A549 (cell line): Measurements from ENCODE around the gene MECR.

Experiments used
- CTCF ChIP-seq: fragments of >200 bp; sonication (Bioruptor Twin); formaldehyde crosslinking; IDR thresholded peaks from 3 replicates; pipeline ENCODE4 v1.5.1; 2016
- EHMT2 ChIP-seq: fragments of 200-600 bp; sonication (generic); IDR thresholded peaks from 2 replicates; pipeline ENCODE4 v1.6.1; 2016; ENCODE audit warnings: antibody characterized with exemption, low read depth, mild to moderate bottlenecking, moderate library complexity
- JUNB ChIP-seq: fragments of >200 bp; sonication (Bioruptor Twin); formaldehyde crosslinking; IDR thresholded peaks from 2 replicates; pipeline ENCODE4 v1.6.1; 2016
- KDM1A ChIP-seq: fragments of 200-600 bp; sonication (generic); IDR thresholded peaks from 2 replicates; pipeline ENCODE4 v1.6.1; 2016; ENCODE audit warnings: low read depth, mild to moderate bottlenecking
- KDM5A ChIP-seq: fragments of 200-600 bp; sonication (generic); IDR thresholded peaks from 2 replicates; pipeline ENCODE4 v1.6.1; 2016; ENCODE audit warnings: antibody characterized with exemption, mild to moderate bottlenecking
- NR3C1 ChIP-seq: fragments of >200 bp; sonication (Bioruptor Twin); formaldehyde crosslinking; IDR thresholded peaks from 3 replicates; pipeline ENCODE4 v1.6.1; 2017
- POLR2A ChIP-seq: IDR thresholded peaks from 2 replicates; pipeline ENCODE4 v1.6.1; 2012; ENCODE audit warnings: mild to moderate bottlenecking, low read length
- RAD21 ChIP-seq, 2 experiments: fragments of >200 bp in 1 of 2; sonication (Bioruptor Twin) in 1 of 2; formaldehyde crosslinking in 1 of 2; IDR thresholded peaks in 1 of 2; conservative IDR thresholded peaks in 1 of 2; 2 replicates in 1 of 2; 3 replicates in 1 of 2; pipeline ENCODE4 v1.6.1; 2012 to 2018; ENCODE audit warnings: inconsistent platforms in 1 of 2
- SREBF2 ChIP-seq: fragments of 450-650 bp; IDR thresholded peaks from 2 replicates; pipeline ENCODE4 v1.6.1; 2014; ENCODE audit warnings: mild to moderate bottlenecking, moderate library complexity
- ZFP36 ChIP-seq: fragments of 450-650 bp; IDR thresholded peaks from 2 replicates; pipeline ENCODE4 v1.6.1; 2014; ENCODE audit warnings: borderline replicate concordance; ENCODE audit not compliant: partially characterized antibody

DNA sequence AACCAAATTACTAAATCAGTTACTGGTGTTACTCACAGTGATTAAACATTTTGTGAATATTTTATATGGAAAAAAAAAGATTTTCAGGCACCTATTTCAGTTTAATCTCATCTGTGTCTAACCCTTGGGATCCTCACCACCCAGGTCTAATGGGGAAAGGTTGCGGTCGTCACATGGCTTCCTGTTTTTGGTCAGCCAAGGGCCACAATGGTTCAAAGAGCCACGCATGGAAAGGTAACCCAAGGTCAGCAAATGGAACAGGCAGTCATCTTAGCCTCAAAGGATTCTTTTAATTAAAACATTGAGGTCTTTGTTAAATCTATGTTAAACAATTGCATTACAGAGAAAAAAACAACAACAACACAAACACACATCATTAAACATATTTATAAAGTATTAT, 71.0 kb downstream of the MECR start:
- TF ChIP-seq CTCF: no peak
- no peak for TF ChIP-seq RAD21 (conservative IDR thresholded peaks at IDR 0.05 in 1 of 2, IDR thresholded peaks at IDR 0.05 in 1 of 2)
- no peak for TF ChIP-seq EHMT2
- no peak for TF ChIP-seq JUNB
- TF ChIP-seq POLR2A: no peak
- no peak for TF ChIP-seq NR3C1
- TF ChIP-seq KDM1A: no peak
- TF ChIP-seq SREBF2: no peak
- TF ChIP-seq ZFP36: no peak
- no peak for TF ChIP-seq KDM5A
